Gastroesophageal sphincter (tissue), 3 donors: ENCODE results near the gene SCGB1A1.

Source experiments
- CTCF ChIP-seq, 4 experiments: fragments of 200-600 bp in 2 of 4; fragments of 450-650 bp in 2 of 4; sonication (generic) in 1 of 4; IDR thresholded peaks; one replicate each; pipeline ENCODE4 v1.5.1; 2017 to 2019; ENCODE audit warnings: antibody characterized with exemption in 4 of 4, mild to moderate bottlenecking in 2 of 4, moderate library complexity in 2 of 4
- EP300 ChIP-seq: sonication (generic); formaldehyde crosslinking; IDR thresholded peaks from one replicate; pipeline ENCODE4 v1.6.1; 2017; ENCODE audit warnings: antibody characterized with exemption, mild to moderate bottlenecking
- POLR2A ChIP-seq, 2 donors: fragments of 450-650 bp; IDR thresholded peaks; one replicate each; pipeline ENCODE4 v1.6.1; 2017; ENCODE audit warnings: antibody characterized with exemption in 2 of 2, mild to moderate bottlenecking in 2 of 2, moderate library complexity in 1 of 2
- POLR2AphosphoS5 ChIP-seq: sonication (generic); formaldehyde crosslinking; IDR thresholded peaks from one replicate; pipeline ENCODE4 v1.6.1; 2017; ENCODE audit warnings: antibody characterized with exemption

- TF ChIP-seq CTCF (IDR thresholded peaks at IDR 0.05) = no peak
- TF ChIP-seq POLR2AphosphoS5 = no peak
- no peak for TF ChIP-seq POLR2A (IDR thresholded peaks at IDR 0.05)
- TF ChIP-seq EP300 = no peak
These were observed 35.0 kb upstream of the SCGB1A1 start for GRCh38 chr11:62383822-62384221.
